Tibial nerve (tissue), 4 donors: ENCODE measurements around the gene STRIP1.

Experiments used
- EP300 ChIP-seq, 2 donors: sonication (generic); formaldehyde crosslinking; IDR thresholded peaks; one replicate each; pipeline ENCODE4 v1.6.1; 2017; ENCODE audit warnings: antibody characterized with exemption in 2 of 2, mild to moderate bottlenecking in 1 of 2
- POLR2A ChIP-seq, 2 donors: fragments of 450-650 bp; IDR thresholded peaks; one replicate each; pipeline ENCODE4 v1.6.1; 2017; ENCODE audit warnings: antibody characterized with exemption in 2 of 2, mild to moderate bottlenecking in 2 of 2, moderate library complexity in 2 of 2
- TF ChIP-seq, protein P1 (sequence below), 5 experiments: fragments of 200-600 bp in 3 of 5; fragments of 450-650 bp in 2 of 5; sonication (generic) in 3 of 5; IDR thresholded peaks; one replicate each; pipeline ENCODE4 v1.5.1; 2016 to 2019; ENCODE audit warnings: antibody characterized with exemption in 5 of 5, mild to moderate bottlenecking in 3 of 5, moderate library complexity in 2 of 5

GRCh38 chr1:110040548-110040947 is 6.1 kb downstream of the STRIP1 start:
- TF ChIP-seq, protein P1, sequence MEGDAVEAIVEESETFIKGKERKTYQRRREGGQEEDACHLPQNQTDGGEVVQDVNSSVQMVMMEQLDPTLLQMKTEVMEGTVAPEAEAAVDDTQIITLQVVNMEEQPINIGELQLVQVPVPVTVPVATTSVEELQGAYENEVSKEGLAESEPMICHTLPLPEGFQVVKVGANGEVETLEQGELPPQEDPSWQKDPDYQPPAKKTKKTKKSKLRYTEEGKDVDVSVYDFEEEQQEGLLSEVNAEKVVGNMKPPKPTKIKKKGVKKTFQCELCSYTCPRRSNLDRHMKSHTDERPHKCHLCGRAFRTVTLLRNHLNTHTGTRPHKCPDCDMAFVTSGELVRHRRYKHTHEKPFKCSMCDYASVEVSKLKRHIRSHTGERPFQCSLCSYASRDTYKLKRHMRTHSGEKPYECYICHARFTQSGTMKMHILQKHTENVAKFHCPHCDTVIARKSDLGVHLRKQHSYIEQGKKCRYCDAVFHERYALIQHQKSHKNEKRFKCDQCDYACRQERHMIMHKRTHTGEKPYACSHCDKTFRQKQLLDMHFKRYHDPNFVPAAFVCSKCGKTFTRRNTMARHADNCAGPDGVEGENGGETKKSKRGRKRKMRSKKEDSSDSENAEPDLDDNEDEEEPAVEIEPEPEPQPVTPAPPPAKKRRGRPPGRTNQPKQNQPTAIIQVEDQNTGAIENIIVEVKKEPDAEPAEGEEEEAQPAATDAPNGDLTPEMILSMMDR (IDR thresholded peaks at IDR 0.05), result no peak
- no peak for TF ChIP-seq POLR2A (IDR thresholded peaks at IDR 0.05)
- TF ChIP-seq EP300 (IDR thresholded peaks at IDR 0.05), result no peak
